Sigmoid colon (tissue), 7 donors: ENCODE measurements around the gene RASSF1. TPM values are rescaled to one million over a fixed set of nuclear protein-coding genes. Genes with fewer than 3 reads are reported as not detected.
A peak's percentile ranks its signal among the peaks of the same experiment; 100 is the strongest.

ENCODE experiments used
- DNase-seq: peaks from one replicate; pipeline ENCODE4 v3.0.0-alpha.2; 2019
- H3K27ac ChIP-seq, 4 donors: fragments of 200-600 bp; sonication (generic); one replicate each; pipeline ENCODE4 v1.5.1; 2016 to 2019; ENCODE audit warnings: mild to moderate bottlenecking in 1 of 4
- H3K27me3 ChIP-seq, 3 donors: fragments of 200-600 bp; sonication (generic); one replicate each; pipeline ENCODE4 v1.5.1; 2019; ENCODE audit warnings: mild to moderate bottlenecking in 1 of 3
- H3K36me3 ChIP-seq, 4 donors: fragments of 200-600 bp; sonication (generic); one replicate each; pipeline ENCODE4 v1.5.1; 2016 to 2019
- H3K4me1 ChIP-seq, 4 donors: fragments of 200-600 bp; sonication (generic); one replicate each; pipeline ENCODE4 v1.5.1; 2017 to 2019
- H3K4me3 ChIP-seq, 4 donors: fragments of 200-600 bp; sonication (generic); one replicate each; pipeline ENCODE4 v1.5.1; 2017 to 2019; ENCODE audit warnings: mild to moderate bottlenecking in 2 of 4, moderate library complexity in 1 of 4
- H3K9me3 ChIP-seq, 4 donors: fragments of 200-600 bp in 3 of 4; sonication (generic) in 3 of 4; one replicate each; pipeline versions ENCODE4 v1.5.1 to v1.6.1; 2013 to 2019
- CTCF ChIP-seq, 4 experiments: fragments of 450-650 bp in 3 of 4; fragments of 200-600 bp in 1 of 4; IDR thresholded peaks; one replicate each; pipeline ENCODE4 v1.5.1; 2016 to 2019; ENCODE audit warnings: antibody characterized with exemption in 4 of 4, mild to moderate bottlenecking in 3 of 4, moderate library complexity in 2 of 4
- EP300 ChIP-seq, 4 donors: sonication (generic); formaldehyde crosslinking; IDR thresholded peaks; one replicate each; pipeline ENCODE4 v1.6.1; 2017; ENCODE audit warnings: antibody characterized with exemption in 4 of 4
- POLR2A ChIP-seq, 2 donors: fragments of 450-650 bp; IDR thresholded peaks; one replicate each; pipeline ENCODE4 v1.6.1; 2016; ENCODE audit warnings: antibody characterized with exemption in 2 of 2, mild to moderate bottlenecking in 2 of 2, moderate library complexity in 2 of 2
- POLR2AphosphoS5 ChIP-seq, 4 donors: sonication (generic); formaldehyde crosslinking; IDR thresholded peaks; one replicate each; pipeline ENCODE4 v1.6.1; 2017; ENCODE audit warnings: antibody characterized with exemption in 4 of 4
- WGBS, 2 donors: extraction: QIAGEN DNeasy Blood & Tissue Kit; methylation state at CpG; one replicate each; pipeline ENCODE4 v1.1.7; 2013; 5-methylcytosine and 5-hydroxymethylcytosine counted together
- intact Hi-C: fragments of 100-400 bp; cut with DNase I; formaldehyde crosslinking; loops from one replicate; pipeline ENCODE4 v1.15.1; 2023
- polyA plus RNA-seq, 3 donors: library from polyadenylated mRNA; stranded (reverse); fragments of 200-250 nt; gene quantifications; one replicate each; pipeline ENCODE4 v1.2.3, GENCODE V29; 2013
- total RNA-seq, 4 donors: library from RNA; depleted of rRNA; stranded (reverse); fragments of >200 nt; gene quantifications; one replicate each; pipeline ENCODE4 v1.1.0, GENCODE V29; 2016
- donor health status: healthy with polysubstance abuse.
- donor health status: Bipolar disorder and iron deficiency.
- donor health status: healthy.

The RASSF1 gene
- total and polyA plus RNA-seq, 7 donors = 16.4 to 41.7 (median 27.7) TPM

GRCh38 chr3:50330330-50330729 lies 10.3 kb downstream of the RASSF1 start:
- no peak for DNase-seq
- peaks cover 0 to 49% (median 46%) of the 10 kb centered on the region in 4 donors for H3K4me1 ChIP-seq

GRCh38 chr3:50327943-50328691 lies 12.5 kb downstream of the RASSF1 start, which contains the start of gene TUSC2:
Gene TUSC2 (minus strand): TSS chr3:50328223. CDS start chr3:50328099, 124 bp downstream.
- WGBS, 2 donors = 1 to 2% methylated on average over 55 of the region's 55 CpGs
- peak within 1 kb of the TSS; percentile 75 to 100 (median 92) for H3K4me3 ChIP-seq
- no peaks in the 10 kb centered on the region for H3K27me3 ChIP-seq
- intact Hi-C loops = loop anchor here (5.0 to 10.0 kb wide), 2 partner anchors 66 to 1057 kb away; partner anchors contain the start of gene MANF
- H3K9me3 ChIP-seq = no peaks in the 10 kb centered on the region
- peaks cover 18 to 49% (median 26%) of the 10 kb centered on the region in 4 donors for H3K36me3 ChIP-seq
- TF ChIP-seq POLR2A (IDR thresholded peaks at IDR 0.05) (peak; percentile 67 to 76), POLR2AphosphoS5 (IDR thresholded peaks at IDR 0.05) (peak; percentile 80 to 97 (median 92)), CTCF (IDR thresholded peaks at IDR 0.05) (no peak), EP300 (IDR thresholded peaks at IDR 0.05) (no peak)
- H3K27ac ChIP-seq = peak within 1 kb of the TSS; percentile 82 to 97 (median 86)
- H3K4me1 ChIP-seq = peaks cover 0 to 39% (median 30%) of the 10 kb centered on the region in 4 donors
- DNase-seq = peak; percentile 99

More at GRCh38 chr3:50330330-50330729, 10.3 kb downstream of the RASSF1 start:
- intact Hi-C loops = no loop called here
- H3K4me3 ChIP-seq = no peak overlapping the region
- no peak overlapping the region for H3K27ac ChIP-seq
- H3K36me3 ChIP-seq = peaks cover 18 to 43% (median 26%) of the 10 kb centered on the region in 4 donors
- TF ChIP-seq POLR2A (IDR thresholded peaks at IDR 0.05) (no peak), EP300 (IDR thresholded peaks at IDR 0.05) (no peak), POLR2AphosphoS5 (IDR thresholded peaks at IDR 0.05) (no peak), CTCF (IDR thresholded peaks at IDR 0.05) (no peak)
- WGBS, 2 donors = 95 to 97% methylated on average over 10 of the region's 10 CpGs
- no peaks in the 10 kb centered on the region for H3K9me3 ChIP-seq
- no peaks in the 10 kb centered on the region for H3K27me3 ChIP-seq

GRCh38 chr3:50327129-50327528 lies 13.5 kb downstream of the RASSF1 start:
- peaks cover 18 to 47% (median 26%) of the 10 kb centered on the region in 4 donors for H3K36me3 ChIP-seq
- DNase-seq = no peak

GRCh38 chr3:50326182-50326541 lies 14.5 kb downstream of the RASSF1 start:
- H3K9me3 ChIP-seq = no peaks in the 10 kb centered on the region
- TF ChIP-seq POLR2AphosphoS5 (IDR thresholded peaks at IDR 0.05) = no peak
- TF ChIP-seq POLR2A (IDR thresholded peaks at IDR 0.05) = no peak
- TF ChIP-seq CTCF (IDR thresholded peaks at IDR 0.05) = no peak
- TF ChIP-seq EP300 (IDR thresholded peaks at IDR 0.05) = no peak
- peaks cover 15 to 38% (median 19%) of the 10 kb centered on the region in 4 donors for H3K36me3 ChIP-seq
- no peak overlapping the region for H3K4me3 ChIP-seq
- H3K27me3 ChIP-seq = no peaks in the 10 kb centered on the region
- no peak overlapping the region for H3K27ac ChIP-seq
- intact Hi-C loops = loop anchor here (5.0 to 10.0 kb wide), 2 partner anchors 64 to 1059 kb away; partner anchors contain the start of gene MANF
- DNase-seq = no peak
- peaks cover 0 to 50% (median 39%) of the 10 kb centered on the region in 4 donors for H3K4me1 ChIP-seq
- WGBS, 2 donors = 92 to 94% methylated on average over 8 of the region's 8 CpGs

More at GRCh38 chr3:50327129-50327528, 13.5 kb downstream of the RASSF1 start:
- no peak for TF ChIP-seq CTCF (IDR thresholded peaks at IDR 0.05)
- TF ChIP-seq POLR2AphosphoS5 (IDR thresholded peaks at IDR 0.05) = no peak
- no peak for TF ChIP-seq POLR2A (IDR thresholded peaks at IDR 0.05)
- no peak for TF ChIP-seq EP300 (IDR thresholded peaks at IDR 0.05)
- Histone ChIP-seq H3K27ac (peak overlapping the region in 3 of 4 donors; percentile 82 to 97 (median 88)), H3K4me1 (peaks cover 0 to 45% (median 34%) of the 10 kb centered on the region in 4 donors), H3K4me3 (peak overlapping the region; percentile 75 to 100 (median 92)), H3K27me3 (no peaks in the 10 kb centered on the region), H3K9me3 (no peaks in the 10 kb centered on the region)
- intact Hi-C loops = loop anchor here (5.0 to 10.0 kb wide), 2 partner anchors 65 to 1058 kb away; partner anchors contain the start of gene MANF
- 65 to 75% methylated on average over 4 of the region's 4 CpGs for WGBS, 2 donors
